Activated naive CD4-positive, alpha-beta T cell treated with anti-CD3 and anti-CD28 coated beads for 36 hours (primary cell): ENCODE measurements around the gene PCDHGB7. TPM values are rescaled to one million over a fixed set of nuclear protein-coding genes. Genes with fewer than 3 reads are reported as not detected.

Experiments used
- CTCF ChIA-PET: fragments of 350-600 bp; sonication (Branson Sonifier 250); formaldehyde crosslinking; loops from one replicate; lab custom pipeline; 2021; ENCODE audit warnings: antibody characterized with exemption; lab: Charles Lee
- DNase-seq: peaks from one replicate; pipeline ENCODE4 v3.0.0-alpha.2; 2020
- H3K27ac Mint-ChIP-seq: one replicate; pipeline ENCODE4 v1.8.0; 2021; ENCODE audit warnings: mild to moderate bottlenecking, mixed read lengths
- H3K27me3 Mint-ChIP-seq: one replicate; pipeline ENCODE4 v1.8.0; 2021; ENCODE audit warnings: low read depth, mixed read lengths
- H3K36me3 Mint-ChIP-seq: one replicate; pipeline ENCODE4 v1.8.0; 2021; ENCODE audit warnings: low read depth, mixed read lengths
- H3K4me1 Mint-ChIP-seq: one replicate; pipeline ENCODE4 v1.8.0; 2021; ENCODE audit warnings: low read depth, mixed read lengths
- H3K4me3 Mint-ChIP-seq: one replicate; pipeline ENCODE4 v1.8.0; 2021; ENCODE audit warnings: mild to moderate bottlenecking, moderate library complexity, mixed read lengths
- H3K9me3 Mint-ChIP-seq: one replicate; pipeline ENCODE4 v1.8.0; 2021; ENCODE audit warnings: mixed read lengths
- intact Hi-C: fragments of 100-400 bp; cut with micrococcal nuclease; formaldehyde crosslinking; loops from one replicate; pipeline ENCODE4 v1.15.1; 2023
- total RNA-seq, 2 experiments: library from RNA; stranded (reverse); gene quantifications; one replicate each; pipeline ENCODE4 v1.2.3, GENCODE V29; 2021

The PCDHGB7 gene
- total RNA-seq, 2 experiments from 2014 or later, result not detected

DNA sequence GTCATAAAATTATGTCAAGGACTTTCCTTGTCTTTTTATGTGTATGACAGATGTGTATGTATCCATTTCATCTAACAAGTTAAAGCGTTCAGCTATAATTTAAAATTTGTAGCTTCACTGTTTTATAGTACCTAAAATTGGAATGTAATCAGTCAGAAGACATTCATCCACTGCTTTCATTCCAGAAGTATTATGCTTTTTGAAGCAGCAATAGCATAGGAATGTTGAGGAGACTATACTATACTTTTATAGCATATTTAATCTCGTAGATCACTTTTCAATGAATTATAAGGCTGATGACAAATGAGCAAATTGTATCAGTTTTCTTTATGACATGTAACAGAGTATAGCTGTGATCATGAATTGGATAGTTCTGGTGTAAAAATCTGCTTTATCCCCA, 19.7 kb downstream of the PCDHGB7 start:
- no peak for DNase-seq
- no peak overlapping the region for H3K4me3 Mint-ChIP-seq
- no peaks in the 10 kb centered on the region for H3K4me1 Mint-ChIP-seq
- peaks cover 10% of the 10 kb centered on the region for H3K9me3 Mint-ChIP-seq
- H3K27ac Mint-ChIP-seq, result no peak overlapping the region
- CTCF ChIA-PET, result interaction anchor here (0.6 kb wide), 1 partner anchor 251 kb away, joined by 3 read pairs; no protein-coding TSS in a partner anchor
- intact Hi-C loops, result no loop called here
- peaks cover 7% of the 10 kb centered on the region for H3K36me3 Mint-ChIP-seq
- H3K27me3 Mint-ChIP-seq, result peaks cover 25% of the 10 kb centered on the region

DNA sequence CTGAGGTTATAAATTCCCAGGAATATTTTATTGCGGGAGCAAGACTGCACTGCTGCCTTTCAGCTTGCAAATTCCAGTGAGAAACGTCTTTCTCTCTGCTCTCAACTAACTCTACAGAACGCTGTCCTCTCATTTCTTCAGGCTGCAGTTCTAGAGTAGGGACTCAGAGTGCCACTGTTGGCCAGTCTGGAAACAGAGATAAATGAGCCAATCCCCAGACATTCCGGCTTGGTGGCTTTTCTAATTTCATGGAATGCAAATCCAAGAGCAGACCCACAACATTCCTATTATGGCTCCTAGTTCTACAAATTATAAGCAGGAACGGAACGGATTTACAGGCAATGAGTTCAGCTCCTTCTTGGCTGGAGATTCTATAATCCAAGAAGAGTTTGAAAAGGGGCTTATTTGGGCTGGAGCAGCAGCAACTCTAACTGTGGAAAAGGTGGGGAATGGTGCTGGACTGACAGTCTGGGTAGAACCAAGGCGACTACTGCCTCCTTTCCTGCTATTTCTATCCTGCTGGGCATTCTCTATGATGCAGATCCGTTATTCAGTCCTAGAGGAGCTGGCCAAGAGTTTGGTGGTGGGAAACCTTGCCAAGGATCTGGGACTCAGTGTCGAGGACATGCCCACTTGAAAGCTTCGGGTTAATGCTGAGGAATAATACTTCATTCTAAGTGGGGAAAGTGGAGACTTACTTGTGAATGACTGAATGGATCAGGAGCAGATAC, 22.1 kb downstream of the PCDHGB7 start:
- CTCF ChIA-PET, result no interaction called here
- H3K4me3 Mint-ChIP-seq, result no peak overlapping the region

DNA sequence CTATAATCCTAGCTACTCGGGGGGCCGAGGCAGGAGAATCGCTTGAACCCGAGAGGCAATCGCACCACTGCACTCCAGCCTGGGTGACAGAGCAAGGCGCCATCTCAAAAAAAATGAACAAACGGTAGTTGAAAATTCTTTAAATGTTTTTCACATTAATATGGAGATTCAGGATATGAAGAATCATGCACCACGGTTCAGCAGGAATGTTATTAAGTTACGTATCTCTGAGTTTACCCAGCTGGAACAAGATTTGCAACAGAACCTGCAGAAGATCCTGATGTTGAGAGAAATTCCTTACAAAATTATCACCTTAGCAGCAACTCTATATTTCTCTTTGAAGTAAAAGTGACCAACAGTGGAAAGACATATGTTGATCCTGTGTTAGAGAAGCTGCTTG, 22.9 kb downstream of the PCDHGB7 start:
- H3K27ac Mint-ChIP-seq, result no peak overlapping the region
- H3K36me3 Mint-ChIP-seq, result peaks cover 2% of the 10 kb centered on the region
- H3K4me3 Mint-ChIP-seq, result no peak overlapping the region
- H3K27me3 Mint-ChIP-seq, result peaks cover 14% of the 10 kb centered on the region
- CTCF ChIA-PET, result no interaction called here
- peaks cover 5% of the 10 kb centered on the region for H3K9me3 Mint-ChIP-seq
- intact Hi-C loops, result no loop called here
- DNase-seq, result no peak
- no peaks in the 10 kb centered on the region for H3K4me1 Mint-ChIP-seq

More for the DNA sequence above, 22.1 kb downstream of the PCDHGB7 start:
- intact Hi-C loops, result no loop called here
- H3K4me1 Mint-ChIP-seq, result no peaks in the 10 kb centered on the region
- H3K27ac Mint-ChIP-seq, result no peak overlapping the region
- peaks cover 2% of the 10 kb centered on the region for H3K36me3 Mint-ChIP-seq
- peaks cover 5% of the 10 kb centered on the region for H3K9me3 Mint-ChIP-seq
- no peak for DNase-seq
- H3K27me3 Mint-ChIP-seq, result peaks cover 14% of the 10 kb centered on the region

DNA sequence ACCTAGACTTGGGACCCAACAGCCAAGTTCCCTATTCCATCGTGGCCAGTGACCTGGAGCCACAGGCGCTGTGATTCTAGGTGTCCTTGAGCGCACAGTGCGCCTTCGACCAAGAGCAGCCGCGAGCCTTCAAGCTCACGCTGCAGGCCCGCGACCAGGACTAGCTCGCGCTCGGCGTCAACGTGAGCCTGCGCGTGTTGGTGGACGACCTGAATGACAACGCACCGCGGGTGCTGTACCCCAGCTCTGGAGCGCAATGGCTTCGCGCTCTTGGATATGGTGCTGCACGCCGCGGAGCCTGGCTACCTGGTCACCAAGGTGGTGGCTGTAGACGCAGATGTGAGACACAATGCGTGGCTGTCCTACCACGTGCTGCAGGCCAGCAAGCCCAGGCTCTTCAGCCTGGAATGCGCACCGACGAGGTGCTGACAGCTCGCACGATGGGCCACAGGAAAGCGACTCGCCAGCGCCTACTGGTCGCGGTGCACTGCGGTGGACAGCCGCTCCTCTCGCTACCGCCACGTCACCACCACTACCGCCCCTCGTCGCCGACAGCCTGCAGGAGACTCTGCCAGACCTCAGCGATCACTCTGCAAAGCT, 24.2 kb downstream of the PCDHGB7 start:
- no peak overlapping the region for H3K27ac Mint-ChIP-seq
- intact Hi-C loops, result no loop called here

DNA sequence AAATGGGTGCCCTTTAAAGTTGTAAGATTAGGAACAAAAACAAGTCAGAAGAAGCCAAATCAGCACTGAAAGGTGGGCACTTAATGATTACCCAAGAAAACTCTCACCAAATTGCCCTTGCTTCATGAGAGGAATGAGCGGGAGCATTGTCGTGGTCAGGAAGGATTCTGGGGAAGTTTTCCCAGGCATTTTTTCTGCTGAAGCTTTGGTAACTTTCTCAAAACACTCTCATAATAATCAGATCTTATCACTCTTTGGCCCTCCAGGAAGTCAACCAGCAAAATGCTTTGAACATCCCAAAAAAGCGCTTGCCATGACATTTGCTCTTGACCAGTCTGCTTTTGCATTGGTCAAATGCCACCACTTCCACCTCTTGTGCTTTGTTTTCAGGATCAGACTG, 47.9 kb downstream of the PCDHGB7 start:
- CTCF ChIA-PET, result interaction anchor here (0.7 to 1.0 kb wide), 2 partner anchors 95 to 288 kb away, joined by 4 read pairs; partner anchors contain the start of gene PCDHGB3
- no peak for DNase-seq
- H3K27ac Mint-ChIP-seq, result no peak overlapping the region
- intact Hi-C loops, result no loop called here
- H3K9me3 Mint-ChIP-seq, result peaks cover 2% of the 10 kb centered on the region
- H3K4me3 Mint-ChIP-seq, result no peak overlapping the region
- peaks cover 21% of the 10 kb centered on the region for H3K27me3 Mint-ChIP-seq
- no peaks in the 10 kb centered on the region for H3K4me1 Mint-ChIP-seq
- H3K36me3 Mint-ChIP-seq, result no peaks in the 10 kb centered on the region

More for the DNA sequence above, 24.2 kb downstream of the PCDHGB7 start:
- no peak for DNase-seq
- Mint-ChIP-seq H3K4me1 (no peaks in the 10 kb centered on the region), H3K27me3 (peaks cover 12% of the 10 kb centered on the region), H3K9me3 (peaks cover 5% of the 10 kb centered on the region), H3K4me3 (no peak overlapping the region), H3K36me3 (peaks cover 2% of the 10 kb centered on the region)
- CTCF ChIA-PET, result interaction anchor here (0.7 kb wide), 1 partner anchor 65 kb away, joined by 3 read pairs; no protein-coding TSS in a partner anchor

Other genes with a start within 250 kb of the PCDHGB7 start
- gene PCDHB7, start 245.0 kb upstream of the PCDHGB7 start, total RNA-seq, result not detected
- gene PCDHB8, start 239.9 kb upstream of the PCDHGB7 start, total RNA-seq, result not detected
- gene PCDHB16, start 235.3 kb upstream of the PCDHGB7 start, total RNA-seq, result not detected
- not detected for gene PCDHB9, start 230.5 kb upstream of the PCDHGB7 start, total RNA-seq
- not detected for gene PCDHB10, start 225.3 kb upstream of the PCDHGB7 start, total RNA-seq
- not detected for gene PCDHB11, start 218.1 kb upstream of the PCDHGB7 start, total RNA-seq
- gene PCDHB12, start 209.0 kb upstream of the PCDHGB7 start, total RNA-seq, result not detected
- not detected for gene PCDHB13, start 203.8 kb upstream of the PCDHGB7 start, total RNA-seq
- not detected for gene PCDHB14, start 194.3 kb upstream of the PCDHGB7 start, total RNA-seq
- not detected for gene PCDHB15, start 172.3 kb upstream of the PCDHGB7 start, total RNA-seq
- not detected for gene SLC25A2, start 113.6 kb upstream of the PCDHGB7 start, total RNA-seq
- 10 to 100 TPM; 57.0 to 57.9 TPM for gene TAF7, start 96.9 kb upstream of the PCDHGB7 start, total RNA-seq
- not detected for gene PCDHGA1, start 87.2 kb upstream of the PCDHGB7 start, total RNA-seq
- not detected for gene PCDHGA2, start 78.9 kb upstream of the PCDHGB7 start, total RNA-seq
- gene PCDHGA3, start 73.8 kb upstream of the PCDHGB7 start, total RNA-seq, result not detected
- gene PCDHGB1, start 67.6 kb upstream of the PCDHGB7 start, total RNA-seq, result not detected
- not detected for gene PCDHGA4, start 62.7 kb upstream of the PCDHGB7 start, total RNA-seq
- not detected for gene PCDHGB2, start 57.7 kb upstream of the PCDHGB7 start, total RNA-seq
- gene PCDHGA5, start 53.5 kb upstream of the PCDHGB7 start, total RNA-seq, result under 1 TPM in 1 of 2 experiments, not detected in 1; 0.05 TPM
- under 1 TPM in 1 of 2 experiments, not detected in 1; 0.07 TPM for gene PCDHGB3, start 47.4 kb upstream of the PCDHGB7 start, total RNA-seq
- gene PCDHGA6, start 43.8 kb upstream of the PCDHGB7 start, total RNA-seq, result under 1 TPM; 0.05 to 0.07 TPM
- gene PCDHGA7, start 34.9 kb upstream of the PCDHGB7 start, total RNA-seq, result not detected
- not detected for gene PCDHGB4, start 30.0 kb upstream of the PCDHGB7 start, total RNA-seq
- not detected for gene PCDHGA8, start 25.0 kb upstream of the PCDHGB7 start, total RNA-seq
- gene PCDHGB5, start 19.7 kb upstream of the PCDHGB7 start, total RNA-seq, result under 1 TPM in 1 of 2 experiments, not detected in 1; 0.12 TPM
- gene PCDHGA9, start 14.9 kb upstream of the PCDHGB7 start, total RNA-seq, result under 1 TPM in 1 of 2 experiments, not detected in 1; 0.07 TPM
- under 1 TPM in 1 of 2 experiments, not detected in 1; 0.05 TPM for gene PCDHGB6, start 9.7 kb upstream of the PCDHGB7 start, total RNA-seq
- gene PCDHGA10, start 4.7 kb upstream of the PCDHGB7 start, total RNA-seq, result under 1 TPM in 1 of 2 experiments, not detected in 1; 0.05 TPM
- gene PCDHGA11, start 3.4 kb downstream of the PCDHGB7 start, total RNA-seq, result under 1 TPM; 0.10 to 0.17 TPM
- not detected for gene PCDHGA12, start 12.8 kb downstream of the PCDHGB7 start, total RNA-seq
- gene PCDHGC3, start 58.3 kb downstream of the PCDHGB7 start, total RNA-seq, result under 1 TPM; 0.12 to 0.17 TPM
- gene PCDHGC4, start 67.4 kb downstream of the PCDHGB7 start, total RNA-seq, result not detected
- not detected for gene PCDHGC5, start 71.4 kb downstream of the PCDHGB7 start, total RNA-seq
- 100 to 1,000 TPM; 165 to 169 TPM for gene DIAPH1, start 201.3 kb downstream of the PCDHGB7 start, total RNA-seq
- 10 to 100 TPM; 52.1 to 55.6 TPM for gene HDAC3, start 219.2 kb downstream of the PCDHGB7 start, total RNA-seq
- 10 to 100 TPM; 20.9 to 21.1 TPM for gene RELL2, start 219.3 kb downstream of the PCDHGB7 start, total RNA-seq
- gene FCHSD1, start 233.7 kb downstream of the PCDHGB7 start, total RNA-seq, result 10 to 100 TPM; 28.9 to 29.6 TPM